Fibroblast of the conjunctiva (primary cell): Measurements from ENCODE around the gene ZFYVE28.
"Not testable (repeated sequence)": the region's sequence is repeated elsewhere in the genome, so short reads cannot be mapped to it uniquely, and the experiment has no call there.

Source experiments
- DNase-seq: peaks from one replicate; pipeline ENCODE4 v3.0.0-alpha.2; 2010; ENCODE audit warnings: low read depth

ZFYVE28 gene

DNA sequence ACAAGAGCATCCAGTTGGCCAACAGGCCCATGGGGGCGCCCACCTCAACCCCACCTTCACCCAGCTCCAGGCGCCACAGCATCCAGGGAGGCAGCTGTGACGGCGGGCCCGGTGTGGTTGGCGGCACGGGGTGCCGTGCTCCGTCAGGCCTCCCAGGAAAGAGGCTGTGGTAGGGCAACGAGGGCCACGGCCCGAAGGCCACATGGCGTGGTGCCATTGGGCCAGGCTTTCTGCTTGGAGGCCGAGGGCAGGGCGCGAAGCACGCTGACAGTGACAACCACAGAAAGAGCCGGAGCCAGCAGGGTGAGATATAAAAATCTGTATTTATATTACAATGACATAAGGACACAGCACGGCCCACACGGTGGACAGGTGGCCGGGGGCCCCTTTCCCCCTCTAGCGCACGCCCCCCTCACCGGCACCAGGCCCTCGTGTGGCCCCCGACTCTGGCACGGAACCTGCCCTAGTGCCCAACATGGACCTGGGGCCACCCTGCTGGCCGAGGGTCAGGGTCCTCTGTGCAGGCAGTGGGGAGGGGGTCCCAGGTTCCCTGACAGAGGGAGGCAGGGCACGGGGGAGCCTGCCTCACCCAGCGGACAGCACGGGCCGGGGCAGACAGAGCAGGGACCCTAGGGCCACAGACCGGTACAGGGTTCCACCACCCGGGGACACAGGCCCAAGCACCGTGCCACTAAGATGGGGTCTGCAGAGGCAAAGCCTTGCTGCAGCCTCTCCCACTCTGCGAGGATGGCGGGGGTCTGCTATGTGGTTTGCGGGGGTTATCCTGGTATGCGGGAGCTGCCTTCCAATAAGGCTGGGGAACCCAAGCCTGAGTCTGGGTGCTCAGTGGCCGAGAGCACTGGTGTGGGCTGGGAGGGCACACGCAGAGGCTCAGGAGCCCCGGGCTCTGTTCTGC, 171.1 kb downstream of the ZFYVE28 start:
- DNase-seq, result no peak

GRCh38 chr4:2246384-2247127, 171.9 kb downstream of the ZFYVE28 start:
- DNase-seq, result no peak

DNA sequence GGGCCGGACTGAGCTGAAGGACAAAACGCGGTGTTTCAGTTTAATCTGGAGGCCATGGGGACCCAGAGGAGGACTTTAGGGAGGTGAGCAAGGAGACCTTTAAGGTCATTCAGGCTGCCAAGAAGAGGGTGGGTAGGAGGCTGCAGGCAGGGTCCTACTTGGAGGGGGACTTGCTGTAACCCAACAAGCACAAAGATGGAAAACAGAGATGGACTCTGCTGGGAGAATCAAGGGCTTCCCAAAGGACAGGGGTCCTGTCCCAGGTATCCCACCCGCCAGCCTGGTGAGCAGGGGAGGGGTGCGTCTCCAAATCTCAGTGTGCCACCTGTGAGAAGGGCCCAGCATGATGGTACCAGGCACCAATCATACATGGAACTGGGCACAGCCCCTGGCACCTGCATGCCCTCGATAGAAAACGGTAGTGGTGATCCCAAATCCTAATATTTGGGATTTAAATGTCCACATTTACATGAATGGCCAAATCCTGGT, 172.6 kb downstream of the ZFYVE28 start:
- no peak for DNase-seq

- no peak for DNase-seq
These were observed 173.2 kb downstream of the ZFYVE28 start for GRCh38 chr4:2245057-2245786.

DNA sequence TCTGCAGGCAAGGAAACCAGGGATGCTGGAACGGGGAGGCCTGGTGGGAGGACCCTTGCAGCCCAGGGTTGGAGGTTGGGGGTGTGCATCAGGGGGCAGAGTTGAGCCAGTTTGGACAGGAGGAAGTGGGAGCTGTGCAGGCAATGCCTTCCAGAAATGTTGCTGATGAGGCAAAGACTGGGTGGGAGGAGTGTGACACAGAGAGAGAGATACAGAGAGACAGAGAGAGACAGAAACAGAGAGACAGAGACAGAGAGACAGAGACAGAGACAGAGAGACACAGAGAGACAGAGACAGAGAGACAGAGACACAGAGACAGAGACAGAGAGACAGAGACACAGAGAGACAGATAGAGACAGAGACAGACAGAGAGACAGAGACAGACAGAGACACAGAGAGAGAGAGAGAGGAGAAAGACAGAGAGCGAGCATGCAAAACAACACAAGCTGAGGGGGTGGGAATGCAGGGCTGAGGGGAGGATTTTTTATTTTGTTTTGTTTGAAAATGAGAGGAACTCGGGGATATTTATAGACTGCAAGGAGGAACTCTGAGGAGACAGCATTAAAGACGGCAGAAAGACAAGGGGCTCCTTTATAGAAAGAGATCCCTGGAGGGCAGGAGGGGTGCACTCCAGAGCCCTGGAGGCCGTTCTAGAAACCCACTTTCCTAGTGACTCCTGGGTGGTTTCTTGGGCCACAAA, 174.6 kb downstream of the ZFYVE28 start:
- no peak for DNase-seq

DNA sequence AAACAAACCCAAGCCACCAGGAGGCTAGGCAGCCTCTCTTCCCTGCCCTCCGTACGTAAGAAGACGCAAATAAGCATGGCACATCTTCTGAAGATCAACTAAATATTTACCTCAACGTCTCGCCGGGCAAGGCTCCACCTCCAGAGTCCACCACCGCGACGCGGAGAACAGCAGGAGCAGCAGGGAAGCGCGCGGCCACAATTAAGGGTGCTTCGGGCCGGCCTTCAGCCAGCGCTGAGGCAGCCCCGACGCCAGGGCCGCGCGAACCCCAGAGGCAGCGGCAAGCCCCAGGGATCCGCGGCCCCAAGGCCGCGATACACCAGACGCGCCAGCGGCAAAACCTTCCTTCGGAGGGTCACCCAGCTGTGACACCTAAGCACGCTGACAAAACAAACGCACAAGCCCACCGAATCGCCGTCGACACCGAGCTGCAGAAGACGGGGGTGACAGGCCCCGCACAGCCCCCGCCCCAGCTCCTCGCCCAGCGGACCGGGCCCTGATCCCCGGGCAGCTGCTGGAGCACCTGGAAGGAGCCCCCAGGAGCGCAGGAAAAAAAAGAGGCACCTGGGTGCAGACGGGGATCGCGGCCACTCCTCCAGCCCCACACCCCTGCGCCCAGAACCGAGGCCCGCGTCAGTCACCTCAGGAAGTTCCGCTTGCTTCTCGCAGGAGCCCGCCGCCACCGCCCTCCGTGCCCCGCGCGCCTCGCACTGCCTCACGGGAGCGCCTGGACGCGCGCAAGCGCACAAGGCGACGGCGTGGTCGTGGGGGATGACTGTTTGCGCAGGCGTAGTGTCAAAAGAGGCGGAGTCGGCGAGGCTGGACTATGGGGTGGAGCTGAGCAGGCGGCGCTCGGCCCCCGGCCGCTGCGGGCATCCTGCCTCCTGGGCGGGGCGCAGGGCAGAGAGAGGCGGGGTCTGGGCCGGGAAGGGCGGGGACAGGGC, 176.8 kb downstream of the ZFYVE28 start, which contains the start of the genes HAUS3 and POLN:
HAUS3 (minus strand) TSS at position 712 of the 944 bp plus-strand sequence. CDS start 1,175 bp downstream, outside the sequence.
POLN (minus strand) TSS at position 712 of the 944 bp plus-strand sequence. CDS start 12,890 bp downstream, outside the sequence.
- DNase-seq, result peak; percentile 96

- no peak for DNase-seq
These were observed 177.4 kb downstream of the ZFYVE28 start for GRCh38 chr4:2241003-2241402.

- DNase-seq, result no peak
These were observed 181.3 kb downstream of the ZFYVE28 start for GRCh38 chr4:2236944-2237666.

- DNase-seq, result no peak
These were observed 187.4 kb downstream of the ZFYVE28 start for GRCh38 chr4:2231082-2231481.

- DNase-seq, result no peak
These were observed 192.2 kb downstream of the ZFYVE28 start for GRCh38 chr4:2226261-2226660.

- no peak for DNase-seq
These were observed 195.6 kb downstream of the ZFYVE28 start for GRCh38 chr4:2222838-2223237.

DNA sequence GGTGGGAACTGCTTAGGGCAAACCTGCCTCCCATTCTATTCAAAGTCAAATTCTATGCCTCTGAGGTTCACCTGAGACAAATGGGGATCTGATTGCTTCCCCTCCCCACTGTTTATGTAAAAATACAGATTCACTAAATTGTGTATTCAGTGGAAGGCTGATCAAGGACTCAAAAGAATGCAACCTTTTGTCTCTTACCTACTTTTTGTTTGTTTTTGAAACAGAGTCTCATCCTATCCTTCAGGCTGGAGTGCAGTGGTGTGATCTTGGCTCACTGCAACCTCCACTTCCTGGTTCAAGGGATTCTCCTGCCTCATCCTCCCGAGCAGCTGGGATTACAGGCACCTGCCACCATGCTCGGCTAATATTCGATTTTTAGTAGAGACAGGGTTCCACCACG, 197.1 kb downstream of the ZFYVE28 start:
- DNase-seq, result not testable (repeated sequence)

- peak; percentile 56 for DNase-seq
These were observed 198.3 kb downstream of the ZFYVE28 start for GRCh38 chr4:2220016-2220630.
